GM12878 (cell line): ENCODE measurements around the gene DCBLD2. TPM values are rescaled to one million over a fixed set of nuclear protein-coding genes. Genes with fewer than 3 reads are reported as not detected.
A peak's percentile ranks its signal among the peaks of the same experiment; 100 is the strongest.

Experiments used
- ATAC-seq: fragments of 200-7000 bp; cut with Tn5 transposase; 3 replicates; pipeline ENCODE4 v1.9.1; 2020; ENCODE audit warnings: mild to moderate bottlenecking, moderate library complexity
- BruUV-seq: library from RNA; stranded (reverse); fragments of 400-500 nt; replicated peaks from 2 replicates; lab custom pipeline; 2021; lab: Mats Ljungman, UMichigan
- CTCF ChIA-PET: fragments of 300-600 bp; sonication (Branson Sonifier 250); formaldehyde crosslinking; extraction: SDS; loops from one replicate; lab custom pipeline; 2021; ENCODE audit warnings: inconsistent platforms; lab: Yijun Ruan, JAX
- POLR2A ChIA-PET: fragments of 350-600 bp; formaldehyde crosslinking; extraction: SDS; loops from one replicate; lab custom pipeline; 2021; ENCODE audit warnings: inconsistent platforms; lab: Charles Lee
- RAD21 ChIA-PET: fragments of 300-600 bp; sonication (Branson Sonifier 250); formaldehyde crosslinking; loops from one replicate; lab custom pipeline; 2023; ENCODE audit warnings: antibody characterized with exemption; ENCODE audit not compliant: unreplicated experiment; lab: Charles Lee
- SMC1A ChIA-PET: fragments of 300-600 bp; sonication (Branson Sonifier 250); formaldehyde crosslinking; loops from one replicate; lab custom pipeline; 2023; ENCODE audit not compliant: unreplicated experiment, uncharacterized antibody; lab: Charles Lee
- DNase-seq: peaks from one replicate; pipeline ENCODE4 v3.0.0-alpha.2; 2011; ENCODE audit warnings: low read depth, low spot score
- FAIRE-seq: peaks from 3 replicates; lab custom pipeline; 2011; peaks lifted over from hg19 to GRCh38; lab: Jason Lieb, UNC
- H2AFZ ChIP-seq: 2 replicates; pipeline ENCODE4 v1.6.0; 2011; ENCODE audit warnings: low read depth, low read length, control low read depth; ENCODE audit not compliant: control insufficient read depth
- H3K27ac ChIP-seq: 2 replicates; pipeline ENCODE4 v1.5.1; 2011; ENCODE audit warnings: control low read depth; ENCODE audit not compliant: control insufficient read depth, insufficient read depth
- H3K27me3 ChIP-seq, 2 experiments: replicated peaks in 1 of 2; 2 replicates each; pipeline versions ENCODE4 v1.6.0 to v1.6.1; 2011; ENCODE audit warnings: low read length in 1 of 2; ENCODE audit not compliant: control insufficient read depth in 2 of 2, insufficient read depth in 2 of 2
- H3K36me3 ChIP-seq, 2 experiments: 2 replicates each; pipeline ENCODE4 v1.5.1; 2011; ENCODE audit warnings: low read length in 1 of 2; ENCODE audit not compliant: control insufficient read depth in 2 of 2, insufficient read depth in 2 of 2
- H3K4me1 ChIP-seq: 2 replicates; pipeline ENCODE4 v1.6.1; 2011; ENCODE audit warnings: mild to moderate bottlenecking, low read length, moderate library complexity, mixed read lengths; ENCODE audit not compliant: control insufficient read depth, insufficient read depth
- H3K4me2 ChIP-seq: 2 replicates; pipeline ENCODE4 v1.6.0; 2011; ENCODE audit warnings: control low read depth; ENCODE audit not compliant: control insufficient read depth, insufficient read depth
- H3K4me3 ChIP-seq: fragments of 200-600 bp; sonication (generic); 2 replicates; pipeline ENCODE4 v1.5.1; 2016
- H3K79me2 ChIP-seq: 2 replicates; pipeline ENCODE4 v1.6.0; 2011; ENCODE audit warnings: low read length; ENCODE audit not compliant: control insufficient read depth, insufficient read depth
- H3K9ac ChIP-seq: 2 replicates; pipeline ENCODE4 v1.8.0; 2011; ENCODE audit warnings: low read length, control low read depth, mixed read lengths; ENCODE audit not compliant: control insufficient read depth, insufficient read depth
- H3K9me3 ChIP-seq: replicated peaks from 3 replicates; pipeline ENCODE4 v1.5.1; 2011; ENCODE audit warnings: mild to moderate bottlenecking, low read length; ENCODE audit not compliant: control insufficient read depth, insufficient read depth
- H4K20me1 ChIP-seq: 2 replicates; pipeline ENCODE4 v1.6.0; 2011; ENCODE audit not compliant: control insufficient read depth, insufficient read depth
- ASH2L ChIP-seq: fragments of 300-600, 200-600 bp; sonication (generic); IDR thresholded peaks from 2 replicates; pipeline ENCODE4 v1.6.1; 2017; ENCODE audit warnings: low read depth, mild to moderate bottlenecking, borderline replicate concordance
- RAD21 ChIP-seq: IDR thresholded peaks from 2 replicates; pipeline ENCODE4 v1.6.1; 2011; ENCODE audit warnings: mild to moderate bottlenecking, low read depth, low read length, moderate library complexity; ENCODE audit not compliant: insufficient read depth
- RELB ChIP-seq: fragments of 450-650 bp; IDR thresholded peaks from 2 replicates; pipeline ENCODE4 v1.6.1; 2017; ENCODE audit warnings: low read depth, mild to moderate bottlenecking, moderate library complexity
- RUNX3 ChIP-seq: IDR thresholded peaks from 2 replicates; pipeline ENCODE4 v1.6.1; 2012; ENCODE audit warnings: low read length, inconsistent platforms
- SPI1 ChIP-seq: IDR thresholded peaks from 2 replicates; pipeline ENCODE4 v1.6.1; 2011; ENCODE audit warnings: low read depth, mild to moderate bottlenecking, low read length, moderate library complexity, borderline replicate concordance; ENCODE audit not compliant: insufficient read depth
- SUZ12 ChIP-seq: fragments of 200-600 bp; sonication (generic); IDR thresholded peaks from one replicate; pipeline ENCODE4 v1.6.1; 2018; ENCODE audit warnings: antibody characterized with exemption, mild to moderate bottlenecking; ENCODE audit not compliant: unreplicated experiment
- ZNF592 ChIP-seq: fragments of 450-650 bp; IDR thresholded peaks from 2 replicates; pipeline ENCODE4 v1.6.1; 2017; ENCODE audit warnings: mild to moderate bottlenecking, moderate library complexity
- WGBS: methylation state at CpG from one replicate; pipeline ENCODE4 v1.1.6; 2016; ENCODE audit warnings: low lambda C conversion rate; ENCODE audit not compliant: insufficient replicate concordance, insufficient coverage; ENCODE audit errors: missing lambda C conversion rate; 5-methylcytosine and 5-hydroxymethylcytosine counted together
- in situ Hi-C: fragments of 300-500 bp; cut with MboI; formaldehyde crosslinking; loops from 9 replicates; pipeline ENCODE4 v1.14.3; 2018; ENCODE audit warnings: mixed read lengths
- intact Hi-C: fragments of 100-400 bp; cut with micrococcal nuclease; formaldehyde crosslinking; loops from one replicate; pipeline ENCODE4 v1.14.2; 2022; ENCODE audit not compliant: unreplicated experiment
- polyA plus RNA-seq, 11 experiments: library from polyadenylated mRNA; depleted of rRNA in 4 of 11; unstranded in 6 of 11; stranded (reverse) in 5 of 11; fragments of >200 nt; fragmentation: Nextera tagmentation in 4 of 11; fragmentation: Illumina TruSeq in 1 of 11; extraction: Ambion mirVana in 4 of 11; extraction: Trizol in 1 of 11; gene quantifications; 1 replicate in 1 of 11; 2 replicates in 10 of 11; pipeline versions ENCODE4 v1.2.1 to v1.2.3, GENCODE V29; 2011 to 2016; ENCODE audit warnings: inconsistent platforms in 2 of 11, missing spikeins in 2 of 11, low read depth in 1 of 11
- total RNA-seq, 4 experiments: library from RNA; depleted of rRNA in 3 of 4; stranded (reverse); fragments of >200 nt in 3 of 4; fragmentation: Illumina TruSeq in 1 of 4; extraction: Trizol in 1 of 4; gene quantifications; 2 replicates each; pipeline versions ENCODE4 v1.2.1 to v1.2.3, GENCODE V29; 2013 to 2021

The DCBLD2 gene
- total and polyA plus RNA-seq, 10 of the 15 experiments (the other 5 are each of a cell fraction or from before 2014, with no cell fraction given) = 1.6 to 5.9 (median 4.7) TPM

DNA sequence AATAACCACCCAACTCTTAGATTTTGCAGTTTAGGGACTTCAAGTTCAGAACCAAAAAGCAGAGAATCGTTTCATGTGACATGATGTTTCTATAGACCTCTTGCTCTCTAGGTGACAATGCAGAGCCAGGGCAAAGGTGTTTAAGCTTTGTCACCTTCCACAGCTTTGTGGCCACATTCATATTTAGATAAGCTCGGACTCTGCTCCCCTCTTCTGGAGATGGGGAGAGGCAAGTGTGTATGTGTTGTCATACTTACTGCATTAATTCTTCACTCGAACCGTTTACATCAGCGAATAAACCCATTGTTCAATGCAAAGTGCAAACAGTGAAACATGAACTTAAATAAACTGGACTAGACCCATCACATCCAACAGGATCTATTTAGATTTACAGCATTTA is 105.2 kb downstream of the DCBLD2 start:
- H4K20me1 ChIP-seq = no peaks in the 10 kb centered on the region
- no peak overlapping the region for H3K4me2 ChIP-seq
- no peaks in the 10 kb centered on the region for H3K4me1 ChIP-seq
- DNase-seq (no peak), FAIRE-seq (no peak), ATAC-seq (no peak)
- no peaks in the 10 kb centered on the region for H3K79me2 ChIP-seq
- ChIA-PET POLR2A (interaction anchor here (0.7 kb wide), 1 partner anchor 207 kb away, joined by 3 read pairs; no protein-coding TSS in a partner anchor), RAD21 (interaction anchor here (1.0 to 1.5 kb wide), 3 partner anchors 26 to 194 kb away, joined by 3 to 5 read pairs (median 5); no protein-coding TSS in a partner anchor), SMC1A (interaction anchor here (0.9 to 7.4 kb wide), 6 partner anchors 10 to 200 kb away, joined by 3 to 73 read pairs (median 3); no protein-coding TSS in a partner anchor), CTCF (interaction anchor here (1.2 to 4.4 kb wide), 2 partner anchors 194 to 199 kb away, joined by 4 to 57 read pairs; no protein-coding TSS in a partner anchor)
- no peak overlapping the region for H3K9ac ChIP-seq
- 64% methylated on average over 5 of the region's 5 CpGs for WGBS
- intact Hi-C loops (no loop called here), in situ Hi-C loops (no loop called here)
- TF ChIP-seq RAD21 (peak; percentile 55), ASH2L (no peak)
- peaks cover 0 to 4% of the 10 kb centered on the region in 2 experiments; a peak in 2 of 4 replicates for H3K36me3 ChIP-seq
- BruUV-seq = no TSS peak
- no peak overlapping the region for H2AFZ ChIP-seq
- H3K27me3 ChIP-seq = no peaks in the 10 kb centered on the region
- no peaks in the 10 kb centered on the region for H3K9me3 ChIP-seq
- no peak overlapping the region for H3K27ac ChIP-seq
- H3K4me3 ChIP-seq = no peak overlapping the region

- SMC1A ChIA-PET = interaction anchor here (0.6 to 7.4 kb wide), 12 partner anchors 14 to 199 kb away, joined by 3 to 73 read pairs (median 3); no protein-coding TSS in a partner anchor
- intact Hi-C loops = no loop called here
- CTCF ChIA-PET = interaction anchor here (0.7 to 3.0 kb wide), 11 partner anchors 9 to 754 kb away, joined by 3 to 19 read pairs (median 4); no protein-coding TSS in a partner anchor
Measured at GRCh38 chr3:98793971-98794370, 107.5 kb downstream of the DCBLD2 start.

More at GRCh38 chr3:98793971-98794370, 107.5 kb downstream of the DCBLD2 start:
- Histone ChIP-seq H3K27ac (no peak overlapping the region), H3K27me3 (no peaks in the 10 kb centered on the region), H3K79me2 (no peaks in the 10 kb centered on the region), H3K9me3 (no peaks in the 10 kb centered on the region), H2AFZ (no peak overlapping the region), H3K4me1 (no peaks in the 10 kb centered on the region), H4K20me1 (no peaks in the 10 kb centered on the region), H3K36me3 (peaks cover 0 to 3% of the 10 kb centered on the region in 2 experiments; a peak in 3 of 4 replicates), H3K4me2 (no peak overlapping the region), H3K4me3 (no peak overlapping the region), H3K9ac (no peak overlapping the region)
- ATAC-seq (no peak), DNase-seq (no peak), FAIRE-seq (no peak)
- TF ChIP-seq ZNF592 = no peak
- no peak for TF ChIP-seq SPI1
- TF ChIP-seq SUZ12 = no peak
- TF ChIP-seq RUNX3 = no peak
- no peak for TF ChIP-seq RELB
- ChIA-PET POLR2A (no interaction called here), RAD21 (interaction anchor here (0.9 to 2.6 kb wide), 7 partner anchors 8 to 192 kb away, joined by 3 to 11 read pairs (median 3); no protein-coding TSS in a partner anchor)
- no TSS peak for BruUV-seq
- WGBS = 68% methylated on average over 3 of the region's 3 CpGs
- in situ Hi-C loops = no loop called here
